D721Med (cell line): ENCODE data around the gene CRAMP1.

Experiments
- DNase-seq: peaks from one replicate; pipeline ENCODE4 v3.0.0; 2011; ENCODE audit warnings: low spot score; ENCODE audit not compliant: insufficient read length
- FAIRE-seq: peaks from 2 replicates; lab custom pipeline; 2011; peaks lifted over from hg19 to GRCh38; lab: Jason Lieb, UNC
- CTCF ChIP-seq: IDR thresholded peaks from 2 replicates; pipeline ENCODE4 v1.5.1; 2012; ENCODE audit warnings: mild to moderate bottlenecking, control low read depth; ENCODE audit not compliant: insufficient read depth; ENCODE audit errors: missing control alignments

CRAMP1 gene

GRCh38 chr16:1670371-1670770 is 58.2 kb downstream of the CRAMP1 start:
- DNase-seq = no peak
- FAIRE-seq = no peak
- no peak for TF ChIP-seq CTCF

GRCh38 chr16:1670866-1671265 is 58.7 kb downstream of the CRAMP1 start:
- no peak for TF ChIP-seq CTCF
- DNase-seq (no peak), FAIRE-seq (no peak)

GRCh38 chr16:1673424-1674151 is 61.4 kb downstream of the CRAMP1 start:
- DNase-seq = no peak
- FAIRE-seq = no peak
- no peak for TF ChIP-seq CTCF

GRCh38 chr16:1674306-1674705 is 62.1 kb downstream of the CRAMP1 start:
- FAIRE-seq (no peak), DNase-seq (no peak)
- TF ChIP-seq CTCF = no peak

GRCh38 chr16:1674751-1675664 is 62.8 kb downstream of the CRAMP1 start:
- DNase-seq (no peak), FAIRE-seq (no peak)
- no peak for TF ChIP-seq CTCF

- TF ChIP-seq CTCF = no peak
- DNase-seq (no peak), FAIRE-seq (no peak)
Measured at GRCh38 chr16:1676661-1677060, 64.5 kb downstream of the CRAMP1 start.
